Effector memory CD8-positive, alpha-beta T cell (primary cell): Measurements from ENCODE around the gene CD300LF.

Source experiments
- ATAC-seq: fragments of 150-1000 bp; cut with Tn5 transposase; replicated peaks from 2 replicates; pipeline ENCODE4 v1.10.0; 2021; ENCODE audit warnings: mild to moderate bottlenecking, moderate library complexity
- DNase-seq, 3 experiments: peaks; one replicate each; pipeline ENCODE4 v3.0.0; 2021
- H3K27ac Mint-ChIP-seq, 2 donors: one replicate each; pipeline ENCODE4 v1.8.0; 2022; ENCODE audit warnings: mild to moderate bottlenecking in 2 of 2, mixed read lengths in 2 of 2, moderate library complexity in 2 of 2
- H3K27me3 Mint-ChIP-seq, 2 donors: one replicate each; pipeline ENCODE4 v1.8.0; 2022; ENCODE audit warnings: mixed read lengths in 2 of 2
- H3K36me3 Mint-ChIP-seq: one replicate; pipeline ENCODE4 v1.8.0; 2022; ENCODE audit warnings: mild to moderate bottlenecking, moderate library complexity, mixed read lengths; ENCODE audit not compliant: insufficient read depth
- H3K4me1 Mint-ChIP-seq, 2 donors: one replicate each; pipeline ENCODE4 v1.8.0; 2022; ENCODE audit warnings: low read depth in 2 of 2, mixed read lengths in 2 of 2
- H3K4me3 Mint-ChIP-seq, 2 donors: one replicate each; pipeline ENCODE4 v1.8.0; 2022; ENCODE audit warnings: mild to moderate bottlenecking in 2 of 2, mixed read lengths in 2 of 2, moderate library complexity in 2 of 2
- H3K9me3 Mint-ChIP-seq, 2 donors: one replicate each; pipeline ENCODE4 v1.8.0; 2022; ENCODE audit warnings: mixed read lengths in 2 of 2

Gene CD300LF

DNA sequence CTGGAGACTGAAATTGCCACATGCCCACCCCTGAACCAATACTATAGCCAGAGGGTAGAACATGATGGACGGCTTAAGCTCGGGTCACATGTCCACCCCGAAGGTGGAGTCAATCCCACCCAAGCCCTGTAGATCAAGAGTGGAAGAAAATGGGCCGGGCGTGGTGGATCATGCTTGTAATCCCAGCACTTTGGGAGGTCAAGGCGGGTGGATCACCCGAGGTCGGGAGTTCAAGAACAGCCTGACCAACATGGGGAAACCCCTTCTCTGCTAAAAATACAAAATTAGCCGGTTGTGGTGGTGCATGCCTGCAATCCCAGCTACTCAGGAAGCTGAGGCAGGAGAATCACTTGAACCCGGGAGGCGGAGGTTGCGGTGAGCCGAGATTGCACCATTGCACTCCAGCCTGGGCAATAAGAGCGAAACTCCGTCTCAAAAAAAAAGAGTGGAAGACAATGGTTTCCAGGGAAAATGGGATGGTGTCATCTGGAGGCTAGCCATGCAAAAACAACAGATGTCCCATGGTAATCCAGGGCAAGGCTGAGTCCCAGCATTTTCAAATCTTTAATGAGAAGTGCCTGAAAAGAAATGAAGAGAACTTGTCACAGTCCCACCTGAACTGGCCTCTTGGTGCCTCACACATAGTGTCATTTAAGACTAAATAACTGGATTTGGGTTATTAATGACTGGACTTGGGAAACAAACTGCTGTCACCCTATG, 30.1 kb downstream of the CD300LF start:
- no peak for ATAC-seq
- no peaks in the 10 kb centered on the region for H3K9me3 Mint-ChIP-seq
- H3K4me1 Mint-ChIP-seq: peaks cover 11 to 14% of the 10 kb centered on the region in 2 donors
- no peak overlapping the region for H3K4me3 Mint-ChIP-seq
- H3K27me3 Mint-ChIP-seq: peaks cover 23 to 34% of the 10 kb centered on the region in 2 donors
- no peak for DNase-seq
- H3K36me3 Mint-ChIP-seq: no peaks in the 10 kb centered on the region
- H3K27ac Mint-ChIP-seq: no peak overlapping the region

DNA sequence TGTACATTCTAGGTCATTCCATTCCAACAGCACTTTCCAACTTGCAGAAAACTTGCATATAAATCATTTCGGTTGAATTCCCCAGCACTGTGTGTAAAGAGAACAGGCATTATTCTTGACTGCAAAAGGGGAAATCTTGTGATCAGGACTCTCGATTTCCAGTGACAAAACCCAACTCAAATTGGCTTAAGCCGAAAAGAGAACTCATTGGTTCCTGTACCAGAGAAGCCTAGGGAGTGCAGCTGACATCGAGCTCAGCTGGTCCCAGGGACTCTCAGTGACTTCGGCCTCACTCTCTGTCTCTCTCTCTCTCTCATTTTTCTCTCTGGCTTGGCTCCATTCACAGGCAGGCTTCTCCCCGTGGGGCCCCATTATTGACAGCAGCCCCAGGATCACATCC, 30.7 kb downstream of the CD300LF start:
- H3K4me1 Mint-ChIP-seq: peaks cover 16 to 17% of the 10 kb centered on the region in 2 donors
- ATAC-seq (no peak), DNase-seq (no peak)
- H3K27me3 Mint-ChIP-seq: peaks cover 23 to 34% of the 10 kb centered on the region in 2 donors
- H3K4me3 Mint-ChIP-seq: no peak overlapping the region
- H3K9me3 Mint-ChIP-seq: no peaks in the 10 kb centered on the region
- H3K27ac Mint-ChIP-seq: no peak overlapping the region
- no peaks in the 10 kb centered on the region for H3K36me3 Mint-ChIP-seq

GRCh38 chr17:74680941-74681340, 31.8 kb downstream of the CD300LF start:
- no peak overlapping the region for H3K4me3 Mint-ChIP-seq
- no peak for ATAC-seq
- no peak overlapping the region for H3K27ac Mint-ChIP-seq
- H3K27me3 Mint-ChIP-seq: peaks cover 23 to 43% of the 10 kb centered on the region in 2 donors
- peaks cover 16 to 17% of the 10 kb centered on the region in 2 donors for H3K4me1 Mint-ChIP-seq
- no peaks in the 10 kb centered on the region for H3K9me3 Mint-ChIP-seq
- H3K36me3 Mint-ChIP-seq: no peaks in the 10 kb centered on the region
- DNase-seq: no peak

- Mint-ChIP-seq H3K9me3 (no peaks in the 10 kb centered on the region), H3K36me3 (no peaks in the 10 kb centered on the region), H3K4me3 (no peak overlapping the region), H3K27me3 (peaks cover 23 to 50% of the 10 kb centered on the region in 2 donors), H3K27ac (peak overlapping the region in 1 of 2 donors; percentile 12), H3K4me1 (peaks cover 16 to 17% of the 10 kb centered on the region in 2 donors)
- no peak for ATAC-seq
- no peak for DNase-seq
Observed at GRCh38 chr17:74680213-74680612, 32.5 kb downstream of the CD300LF start.

- peaks cover 16 to 17% of the 10 kb centered on the region in 2 donors for H3K4me1 Mint-ChIP-seq
- no peak overlapping the region for H3K27ac Mint-ChIP-seq
- no peaks in the 10 kb centered on the region for H3K36me3 Mint-ChIP-seq
- ATAC-seq: no peak
- DNase-seq: no peak
- H3K9me3 Mint-ChIP-seq: no peaks in the 10 kb centered on the region
- H3K27me3 Mint-ChIP-seq: peaks cover 29 to 58% of the 10 kb centered on the region in 2 donors
- H3K4me3 Mint-ChIP-seq: no peak overlapping the region
Observed at GRCh38 chr17:74679374-74679773, 33.3 kb downstream of the CD300LF start.

GRCh38 chr17:74678541-74678940, 34.2 kb downstream of the CD300LF start:
- Mint-ChIP-seq H3K4me3 (peak overlapping the region in 1 of 2 donors; percentile 16), H3K36me3 (no peaks in the 10 kb centered on the region), H3K27me3 (peaks cover 26 to 62% of the 10 kb centered on the region in 2 donors), H3K4me1 (peaks cover 16 to 17% of the 10 kb centered on the region in 2 donors), H3K27ac (peak overlapping the region; percentile 76 to 77), H3K9me3 (no peaks in the 10 kb centered on the region)
- DNase-seq (no peak), ATAC-seq (no peak)

DNA sequence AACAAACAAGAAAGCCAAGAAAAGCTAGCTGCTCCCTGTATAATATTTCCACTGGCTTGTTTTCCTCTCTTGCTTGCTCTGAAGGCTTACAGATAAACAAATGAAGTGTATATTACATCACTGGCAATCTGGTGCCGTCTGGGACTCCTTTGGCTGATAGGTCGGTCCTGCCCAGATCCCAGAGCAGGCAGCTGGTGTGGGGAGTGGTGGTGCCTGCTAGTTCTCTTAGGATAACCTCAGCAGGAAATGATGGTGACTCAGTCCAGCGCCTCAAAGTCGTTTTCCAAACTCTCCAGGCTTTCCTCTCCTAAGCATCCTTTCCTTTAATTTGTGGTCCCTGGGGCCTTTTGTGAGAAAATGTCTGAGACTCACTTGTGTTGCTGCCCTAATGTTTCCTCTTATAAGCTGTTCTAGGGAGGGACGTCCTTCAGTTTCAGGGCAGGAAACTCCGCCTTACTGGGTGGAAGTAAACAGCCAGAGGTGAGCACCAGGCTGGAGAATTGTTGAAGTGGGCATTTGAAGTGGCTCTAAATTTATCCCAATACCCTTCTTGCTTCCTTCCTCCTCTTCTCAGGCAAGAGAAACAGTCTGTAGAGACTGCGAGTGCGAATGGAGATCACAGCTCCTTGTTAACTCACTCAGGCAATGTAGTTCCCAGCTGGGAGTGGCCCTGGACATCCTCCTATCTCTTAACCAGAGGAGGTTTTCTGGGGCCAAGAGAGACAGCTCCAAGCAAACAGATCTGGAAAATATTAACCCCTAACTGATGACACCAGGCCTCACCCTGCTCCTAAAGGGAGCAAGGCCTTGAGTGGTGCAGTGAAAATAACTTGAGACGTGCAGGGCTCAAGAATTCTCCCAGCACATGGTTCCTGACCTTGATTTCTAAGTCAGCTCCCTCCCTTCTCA, 34.9 kb downstream of the CD300LF start:
- Mint-ChIP-seq H3K4me1 (peaks cover 16 to 17% of the 10 kb centered on the region in 2 donors), H3K9me3 (no peaks in the 10 kb centered on the region), H3K36me3 (no peaks in the 10 kb centered on the region), H3K27me3 (peaks cover 21 to 62% of the 10 kb centered on the region in 2 donors), H3K27ac (peak overlapping the region; percentile 76 to 77), H3K4me3 (peak overlapping the region in 1 of 2 donors; percentile 33)
- DNase-seq: no peak
- no peak for ATAC-seq

DNA sequence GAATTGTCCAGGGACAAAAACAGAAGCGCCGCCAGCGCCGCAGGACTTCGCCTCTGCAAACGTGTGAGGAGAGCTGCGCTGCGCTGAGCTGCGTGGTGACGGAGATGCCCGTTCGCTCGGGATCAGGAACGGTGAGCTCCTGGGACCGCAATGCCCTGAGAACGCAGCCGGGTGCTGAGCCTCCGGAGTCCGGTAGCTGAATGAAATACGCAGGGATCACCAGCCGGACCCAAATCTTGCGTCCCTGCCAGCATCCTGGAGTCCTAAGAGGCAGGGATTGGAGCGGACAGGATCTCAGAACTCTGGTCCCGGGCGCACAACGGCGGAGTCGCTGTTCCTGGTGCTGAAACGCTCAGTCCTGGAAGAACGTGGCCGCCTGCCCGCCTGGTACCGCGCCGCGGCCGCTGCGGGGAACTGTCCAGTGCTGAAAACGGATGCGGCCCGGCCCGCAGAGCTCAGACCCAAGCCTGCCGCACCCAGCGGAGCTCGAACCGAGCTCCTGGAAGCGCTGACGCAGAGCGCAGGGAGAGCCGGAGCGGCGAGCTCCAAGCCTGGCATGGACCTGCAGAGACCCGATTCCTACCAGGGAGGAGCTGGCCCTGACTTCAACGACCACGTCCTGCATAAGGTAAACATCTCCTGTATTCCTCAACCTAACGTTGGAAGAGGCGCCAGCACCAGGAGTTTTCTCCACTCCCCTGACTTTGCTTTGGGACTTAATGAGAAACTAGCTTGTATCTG, 41.5 kb downstream of the CD300LF start:
- H3K4me1 Mint-ChIP-seq: peaks cover 0 to 6% of the 10 kb centered on the region in 2 donors
- ATAC-seq: peak; percentile 95

DNA sequence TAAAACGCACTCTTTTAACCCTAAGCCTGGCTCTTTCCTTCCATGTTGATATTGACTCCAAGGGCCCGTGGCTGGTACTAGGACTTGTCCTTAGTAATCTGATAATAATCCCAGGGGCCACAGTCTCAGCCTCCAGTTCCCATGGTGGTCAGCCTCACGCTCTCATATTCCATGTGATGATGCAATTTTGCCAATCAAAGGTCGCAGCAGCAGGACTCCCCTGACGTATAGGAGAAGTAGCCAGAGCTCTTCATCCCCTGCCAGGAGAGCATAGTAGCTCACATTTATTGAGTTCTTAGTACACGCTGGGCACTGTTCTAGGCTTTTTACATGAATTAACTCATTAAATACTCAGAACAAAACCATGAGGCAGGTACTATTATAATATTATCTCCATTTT, 42.4 kb downstream of the CD300LF start:
- Mint-ChIP-seq H3K27me3 (peaks cover 56 to 83% of the 10 kb centered on the region in 2 donors), H3K4me3 (no peak overlapping the region), H3K27ac (no peak overlapping the region), H3K4me1 (peaks cover 0 to 6% of the 10 kb centered on the region in 2 donors), H3K9me3 (peaks cover 0 to 4% of the 10 kb centered on the region in 2 donors), H3K36me3 (peaks cover 3% of the 10 kb centered on the region)
- ATAC-seq (no peak), DNase-seq (no peak)

More for the DNA sequence above, 41.5 kb downstream of the CD300LF start:
- DNase-seq: peak; percentile 50 to 58 (median 57)
- no peak overlapping the region for H3K4me3 Mint-ChIP-seq
- H3K9me3 Mint-ChIP-seq: peaks cover 0 to 4% of the 10 kb centered on the region in 2 donors
- H3K27ac Mint-ChIP-seq: peak overlapping the region in 1 of 2 donors; percentile 38
- peaks cover 3% of the 10 kb centered on the region for H3K36me3 Mint-ChIP-seq
- H3K27me3 Mint-ChIP-seq: peaks cover 55 to 90% of the 10 kb centered on the region in 2 donors

DNA sequence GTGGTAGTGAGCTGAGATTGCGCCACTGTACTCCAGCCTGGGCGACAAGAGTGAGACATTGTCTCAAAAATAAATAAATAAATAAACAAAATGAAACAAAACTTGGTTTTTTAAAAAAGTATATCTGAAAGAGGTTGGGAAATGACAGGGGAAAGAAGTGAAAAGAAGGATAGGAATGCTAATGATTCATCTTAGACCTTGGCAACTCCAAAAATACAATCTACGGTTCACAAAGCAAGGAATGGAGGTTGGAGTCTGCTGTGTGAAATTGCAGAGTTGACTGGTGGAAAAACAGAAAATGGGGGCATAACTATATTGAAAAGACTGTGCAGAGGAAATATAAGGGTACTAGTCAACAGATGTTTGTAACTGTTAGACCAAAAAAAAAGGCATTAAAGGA, 49.2 kb downstream of the CD300LF start:
- Mint-ChIP-seq H3K9me3 (no peaks in the 10 kb centered on the region), H3K27ac (no peak overlapping the region), H3K27me3 (peaks cover 63 to 79% of the 10 kb centered on the region in 2 donors), H3K4me1 (no peaks in the 10 kb centered on the region), H3K36me3 (no peaks in the 10 kb centered on the region), H3K4me3 (no peak overlapping the region)
- DNase-seq (no peak), ATAC-seq (no peak)

- Mint-ChIP-seq H3K4me3 (no peak overlapping the region), H3K36me3 (peaks cover 3% of the 10 kb centered on the region), H3K9me3 (no peaks in the 10 kb centered on the region), H3K27me3 (peaks cover 53 to 71% of the 10 kb centered on the region in 2 donors), H3K27ac (no peak overlapping the region), H3K4me1 (peaks cover 7% of the 10 kb centered on the region in 2 donors)
- DNase-seq (no peak), ATAC-seq (no peak)
Observed at GRCh38 chr17:74659889-74660288, 52.8 kb downstream of the CD300LF start.

DNA sequence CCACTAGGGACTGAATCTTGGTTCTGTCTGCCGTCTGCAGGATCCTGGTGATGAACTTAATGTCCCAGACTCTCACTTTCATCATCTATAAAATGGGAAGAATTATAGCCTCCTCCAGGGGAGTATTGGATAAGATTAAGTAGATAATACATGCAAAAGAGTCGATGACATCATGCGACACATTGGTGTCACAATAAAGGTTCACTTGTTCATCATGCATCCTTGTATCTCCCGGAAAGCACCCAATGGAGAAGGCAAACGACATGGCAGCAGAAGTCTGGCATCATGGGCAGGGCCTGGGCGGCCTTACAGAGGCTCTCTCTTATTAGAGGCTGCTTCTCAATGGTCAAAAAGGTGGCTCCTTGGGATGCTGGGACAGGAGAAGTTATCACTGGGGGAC, 54.1 kb downstream of the CD300LF start:
- H3K27ac Mint-ChIP-seq: no peak overlapping the region
- no peak overlapping the region for H3K4me3 Mint-ChIP-seq
- DNase-seq (no peak), ATAC-seq (no peak)
- H3K9me3 Mint-ChIP-seq: no peaks in the 10 kb centered on the region
- peaks cover 3% of the 10 kb centered on the region for H3K36me3 Mint-ChIP-seq
- peaks cover 7% of the 10 kb centered on the region in 2 donors for H3K4me1 Mint-ChIP-seq
- peaks cover 51 to 67% of the 10 kb centered on the region in 2 donors for H3K27me3 Mint-ChIP-seq

GRCh38 chr17:74654742-74655141, 58.0 kb downstream of the CD300LF start:
- H3K36me3 Mint-ChIP-seq: peaks cover 3% of the 10 kb centered on the region
- no peak for DNase-seq
- no peaks in the 10 kb centered on the region for H3K9me3 Mint-ChIP-seq
- H3K4me1 Mint-ChIP-seq: peaks cover 7% of the 10 kb centered on the region in 2 donors
- H3K27me3 Mint-ChIP-seq: peaks cover 61 to 71% of the 10 kb centered on the region in 2 donors
- no peak overlapping the region for H3K4me3 Mint-ChIP-seq
- no peak overlapping the region for H3K27ac Mint-ChIP-seq
- no peak for ATAC-seq
